IMR-90 (cell line): ENCODE measurements around the gene CHRM4. TPM values are rescaled to one million over a fixed set of nuclear protein-coding genes. Genes with fewer than 3 reads are reported as not detected.

Source experiments
- ATAC-seq: fragments of 200-7000 bp; cut with Tn5 transposase; 2 replicates; pipeline ENCODE4 v1.9.1; 2020; ENCODE audit warnings: low read depth, mild to moderate bottlenecking, moderate library complexity
- BruUV-seq: library from RNA; stranded (reverse); fragments of 400-500 nt; replicated peaks from 2 replicates; lab custom pipeline; 2021; lab: Mats Ljungman, UMichigan
- CTCF ChIA-PET: fragments of 300-600 bp; formaldehyde crosslinking; extraction: SDS; loops from one replicate; lab custom pipeline; 2021; ENCODE audit warnings: antibody characterized with exemption; lab: Yijun Ruan, JAX
- POLR2A ChIA-PET: fragments of 300-600 bp; sonication (Branson Sonifier 250); formaldehyde crosslinking; loops from one replicate; lab custom pipeline; 2022; ENCODE audit warnings: antibody characterized with exemption; ENCODE audit not compliant: unreplicated experiment; lab: Charles Lee
- DNase-seq: peaks from one replicate; pipeline ENCODE4 v3.0.0; 2013
- H2AFZ ChIP-seq: replicated peaks from 2 replicates; pipeline ENCODE3; 2013; ENCODE audit warnings: low read length, mild to moderate bottlenecking; ENCODE audit not compliant: poor library complexity
- H2AK5ac ChIP-seq: 2 replicates; pipeline ENCODE4 v1.6.1; 2013; ENCODE audit warnings: low read depth, low read length, inconsistent platforms
- H2AK9ac ChIP-seq: replicated peaks from 2 replicates; pipeline ENCODE3; 2013; ENCODE audit warnings: mild to moderate bottlenecking, low read depth, low read length, moderate library complexity; ENCODE audit not compliant: poor library complexity
- H2BK120ac ChIP-seq: 2 replicates; pipeline ENCODE4 v1.6.1; 2013; ENCODE audit warnings: low read depth, low read length, inconsistent platforms
- H2BK15ac ChIP-seq: 3 replicates; pipeline ENCODE4 v1.6.1; 2013; ENCODE audit warnings: low read depth, low read length, inconsistent platforms
- H2BK20ac ChIP-seq: 2 replicates; pipeline ENCODE4 v1.6.1; 2013; ENCODE audit warnings: low read depth, mild to moderate bottlenecking, inconsistent platforms, low read length, moderate library complexity
- H2BK5ac ChIP-seq: 2 replicates; pipeline ENCODE4 v1.6.1; 2013; ENCODE audit warnings: mild to moderate bottlenecking, low read depth, low read length, inconsistent platforms; ENCODE audit not compliant: poor library complexity, severe bottlenecking
- H3K14ac ChIP-seq: replicated peaks from 2 replicates; pipeline ENCODE4 v1.6.1; 2013; ENCODE audit warnings: low read depth, low read length, inconsistent platforms
- H3K18ac ChIP-seq: 2 replicates; pipeline ENCODE4 v1.6.1; 2013; ENCODE audit warnings: low read depth, low read length, control low read depth
- H3K23ac ChIP-seq: 2 replicates; pipeline ENCODE4 v1.6.1; 2013; ENCODE audit warnings: low read depth, low read length, inconsistent platforms
- H3K27ac ChIP-seq: 2 replicates; pipeline ENCODE4 v1.5.1; 2013; ENCODE audit warnings: mild to moderate bottlenecking, control low read depth, low read length; ENCODE audit not compliant: insufficient read depth
- H3K27me3 ChIP-seq: 2 replicates; pipeline ENCODE4 v1.6.1; 2013; ENCODE audit warnings: low read length; ENCODE audit not compliant: control insufficient read depth, insufficient read depth
- H3K36me3 ChIP-seq: 2 replicates; pipeline ENCODE4 v1.6.1; 2013; ENCODE audit warnings: low read length, mixed read lengths; ENCODE audit not compliant: control insufficient read depth, insufficient read depth
- H3K4ac ChIP-seq: 2 replicates; pipeline ENCODE4 v1.6.1; 2013; ENCODE audit warnings: low read depth, low read length, inconsistent platforms
- H3K4me1 ChIP-seq: 2 replicates; pipeline ENCODE4 v1.6.1; 2013; ENCODE audit warnings: low read length, mixed read lengths; ENCODE audit not compliant: control insufficient read depth, insufficient read depth
- H3K4me2 ChIP-seq: 2 replicates; pipeline ENCODE4 v1.6.1; 2013; ENCODE audit warnings: low read depth, mild to moderate bottlenecking, control low read depth, low read length, moderate library complexity
- H3K4me3 ChIP-seq: 2 replicates; pipeline ENCODE4 v1.5.1; 2013; ENCODE audit warnings: low read depth, mild to moderate bottlenecking, control low read depth, low read length, moderate library complexity; ENCODE audit not compliant: insufficient read depth
- H3K56ac ChIP-seq: 2 replicates; pipeline ENCODE4 v1.6.1; 2013; ENCODE audit warnings: low read length, inconsistent platforms; ENCODE audit not compliant: insufficient read depth; ENCODE audit errors: extremely low read depth
- H3K79me1 ChIP-seq, 2 experiments: 2 replicates each; pipeline ENCODE4 v1.6.1; 2013; ENCODE audit warnings: low read length in 2 of 2, inconsistent platforms in 1 of 2, low read depth in 1 of 2
- H3K9ac ChIP-seq: 2 replicates; pipeline ENCODE4 v1.6.1; 2013; ENCODE audit warnings: low read depth, low read length, control low read depth
- H3K9me1 ChIP-seq: 2 replicates; pipeline ENCODE4 v1.6.1; 2013; ENCODE audit warnings: low read length, inconsistent platforms; ENCODE audit not compliant: insufficient read depth
- H3K9me3 ChIP-seq: 2 replicates; pipeline ENCODE4 v1.6.1; 2013; ENCODE audit warnings: low read length; ENCODE audit not compliant: control insufficient read depth, insufficient read depth
- H4K20me1 ChIP-seq: 2 replicates; pipeline ENCODE4 v1.6.1; 2013; ENCODE audit warnings: low read length, inconsistent platforms; ENCODE audit not compliant: insufficient read depth
- H4K5ac ChIP-seq: 2 replicates; pipeline ENCODE4 v1.6.1; 2013; ENCODE audit warnings: mild to moderate bottlenecking, low read depth, low read length, control low read depth
- H4K8ac ChIP-seq, 2 experiments: 2 replicates each; pipeline ENCODE4 v1.6.1; 2013; ENCODE audit warnings: low read depth in 2 of 2, low read length in 2 of 2, control low read depth in 1 of 2, inconsistent platforms in 1 of 2
- H4K91ac ChIP-seq: 2 replicates; pipeline ENCODE4 v1.6.1; 2013; ENCODE audit warnings: low read depth, low read length, inconsistent platforms; ENCODE audit not compliant: insufficient read depth
- BHLHE40 ChIP-seq: fragments of 150-350 bp; IDR thresholded peaks from 2 replicates; pipeline ENCODE4 v1.6.1; 2016; ENCODE audit warnings: mild to moderate bottlenecking, low read depth, low read length
- CEBPB ChIP-seq: IDR thresholded peaks from 2 replicates; pipeline ENCODE4 v1.6.1; 2012; ENCODE audit warnings: low read depth, low read length, improper control_type of control experiment
- MAFK ChIP-seq: IDR thresholded peaks from 2 replicates; pipeline ENCODE4 v1.6.1; 2012; ENCODE audit warnings: low read depth, low read length, improper control_type of control experiment
- NFE2L2 ChIP-seq: fragments of 150-350 bp; IDR thresholded peaks from 2 replicates; pipeline ENCODE4 v1.6.1; 2016; ENCODE audit warnings: low read depth, mild to moderate bottlenecking, low read length
- RCOR1 ChIP-seq: IDR thresholded peaks from 2 replicates; pipeline ENCODE4 v1.6.1; 2012; ENCODE audit warnings: mild to moderate bottlenecking, low read length, improper control_type of control experiment; ENCODE audit not compliant: insufficient replicate concordance
- SMC3 ChIP-seq: fragments of 150-350 bp; IDR thresholded peaks from 2 replicates; pipeline ENCODE4 v1.6.1; 2016; ENCODE audit warnings: low read depth, mild to moderate bottlenecking, antibody characterized with exemption, low read length, moderate library complexity
- WGBS, 2 experiments: methylation state at CpG; one replicate each; pipeline versions ENCODE4 v1.1.5 to v1.1.7; 2013; ENCODE audit warnings: missing lambda C conversion rate in 2 of 2; ENCODE audit not compliant: insufficient read length in 1 of 2; ENCODE audit errors: extremely low coverage in 2 of 2; 5-methylcytosine and 5-hydroxymethylcytosine counted together
- dilution Hi-C: fragments of 300-500 bp; cut with HindIII; formaldehyde crosslinking; loops from one replicate; pipeline ENCODE4 v1.14.3; 2018; ENCODE audit warnings: low sequenced_read_pairs; ENCODE audit not compliant: unreplicated experiment
- in situ Hi-C: fragments of 300-500 bp; cut with MboI; formaldehyde crosslinking; loops from 3 replicates; pipeline ENCODE4 v1.14.3; 2019; ENCODE audit warnings: low sequenced_read_pairs, inconsistent platforms, mixed read lengths
- intact Hi-C: fragments of 100-400 bp; cut with micrococcal nuclease; formaldehyde crosslinking; loops from 2 replicates; pipeline ENCODE4 v1.10.0; 2022
- polyA plus RNA-seq, 3 experiments: library from polyadenylated mRNA; depleted of rRNA; stranded (reverse); fragments of >200 nt; gene quantifications; 2 replicates each; pipeline ENCODE4 v1.2.3, GENCODE V29; 2012; ENCODE audit warnings: low replicate concordance in 1 of 3
- total RNA-seq: library from RNA; depleted of rRNA; stranded (reverse); fragments of >200 nt; gene quantifications from 2 replicates; pipeline ENCODE4 v1.2.3, GENCODE V29; 2012
- TF ChIP-seq, protein P1 (sequence below): conservative IDR thresholded peaks from 2 replicates; pipeline ENCODE4 v1.5.1; 2012; ENCODE audit warnings: mild to moderate bottlenecking, low read depth, low read length, improper control_type of control experiment
- TF ChIP-seq, protein P2 (sequence below): fragments of 150-350 bp; IDR thresholded peaks from 2 replicates; pipeline ENCODE4 v1.6.1; 2016; ENCODE audit warnings: low read depth, mild to moderate bottlenecking, low read length, moderate library complexity, borderline replicate concordance

Gene CHRM4
- total and polyA plus RNA-seq, 2 of the 4 experiments (the other 2 are of a cell fraction) = 0.09 to 0.18 TPM

DNA sequence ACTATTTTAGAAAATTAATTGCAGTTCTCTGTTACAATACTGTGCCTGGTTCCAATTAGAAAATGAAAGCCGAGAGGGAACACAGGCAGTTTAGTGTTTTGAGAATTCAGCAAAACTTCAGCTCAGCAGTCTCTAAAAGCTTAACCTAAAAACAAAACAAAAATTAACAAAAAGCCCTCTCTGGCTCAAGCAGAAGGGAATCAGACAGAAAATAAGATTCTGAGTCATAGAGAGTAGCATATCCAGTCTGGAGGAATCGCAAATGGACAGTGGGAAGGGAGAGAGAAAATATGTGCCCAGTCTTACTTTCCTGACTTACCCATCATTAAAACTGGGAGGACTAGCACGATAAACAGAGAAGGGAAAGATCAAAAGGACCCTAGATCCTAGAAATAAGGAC lies 38.1 kb upstream of the CHRM4 start:
- no peak overlapping the region for H3K4me2 ChIP-seq
- WGBS, 2 experiments = no CpG with 5 or more reads among the region's 3 CpGs

More for the DNA sequence above, 38.1 kb upstream of the CHRM4 start:
- Histone ChIP-seq H2BK20ac (no peak overlapping the region), H2AK9ac (no peak overlapping the region), H3K56ac (no peak overlapping the region), H3K4me1 (no peaks in the 10 kb centered on the region), H2BK15ac (no peak overlapping the region), H4K91ac (no peak overlapping the region), H3K9me1 (0 out of 2 replicates have a peak, but pooled peaks cover 6% of the 10 kb centered on the region), H2AFZ (no peak overlapping the region), H3K27ac (no peak overlapping the region), H4K5ac (no peak overlapping the region), H3K4ac (no peak overlapping the region), H4K8ac (no peak overlapping the region), H3K4me3 (no peak overlapping the region), H3K9me3 (no peaks in the 10 kb centered on the region), H2AK5ac (no peak overlapping the region), H3K79me1 (peaks cover 0 to 7% of the 10 kb centered on the region in 2 experiments; a peak in 1 of 4 replicates), H4K20me1 (peaks cover 4% of the 10 kb centered on the region; the same call in 1 of the 2 replicates), H3K14ac (no peak overlapping the region), H3K18ac (no peak overlapping the region), H3K27me3 (no peaks in the 10 kb centered on the region), H2BK5ac (no peak overlapping the region), H3K9ac (no peak overlapping the region), H2BK120ac (no peak overlapping the region), H3K23ac (no peak overlapping the region), H3K36me3 (peaks cover 27% of the 10 kb centered on the region)
- peak; percentile 49; the same call in 1 of the 2 replicates for ATAC-seq
- ChIA-PET CTCF (no interaction called here), POLR2A (no interaction called here)
- dilution Hi-C loops (no loop called here), intact Hi-C loops (no loop called here), in situ Hi-C loops (no loop called here)
- BruUV-seq = no TSS peak
- DNase-seq = no peak
- TF ChIP-seq, protein P1, sequence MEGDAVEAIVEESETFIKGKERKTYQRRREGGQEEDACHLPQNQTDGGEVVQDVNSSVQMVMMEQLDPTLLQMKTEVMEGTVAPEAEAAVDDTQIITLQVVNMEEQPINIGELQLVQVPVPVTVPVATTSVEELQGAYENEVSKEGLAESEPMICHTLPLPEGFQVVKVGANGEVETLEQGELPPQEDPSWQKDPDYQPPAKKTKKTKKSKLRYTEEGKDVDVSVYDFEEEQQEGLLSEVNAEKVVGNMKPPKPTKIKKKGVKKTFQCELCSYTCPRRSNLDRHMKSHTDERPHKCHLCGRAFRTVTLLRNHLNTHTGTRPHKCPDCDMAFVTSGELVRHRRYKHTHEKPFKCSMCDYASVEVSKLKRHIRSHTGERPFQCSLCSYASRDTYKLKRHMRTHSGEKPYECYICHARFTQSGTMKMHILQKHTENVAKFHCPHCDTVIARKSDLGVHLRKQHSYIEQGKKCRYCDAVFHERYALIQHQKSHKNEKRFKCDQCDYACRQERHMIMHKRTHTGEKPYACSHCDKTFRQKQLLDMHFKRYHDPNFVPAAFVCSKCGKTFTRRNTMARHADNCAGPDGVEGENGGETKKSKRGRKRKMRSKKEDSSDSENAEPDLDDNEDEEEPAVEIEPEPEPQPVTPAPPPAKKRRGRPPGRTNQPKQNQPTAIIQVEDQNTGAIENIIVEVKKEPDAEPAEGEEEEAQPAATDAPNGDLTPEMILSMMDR = no peak
- TF ChIP-seq SMC3 = no peak
- TF ChIP-seq, protein P2, sequence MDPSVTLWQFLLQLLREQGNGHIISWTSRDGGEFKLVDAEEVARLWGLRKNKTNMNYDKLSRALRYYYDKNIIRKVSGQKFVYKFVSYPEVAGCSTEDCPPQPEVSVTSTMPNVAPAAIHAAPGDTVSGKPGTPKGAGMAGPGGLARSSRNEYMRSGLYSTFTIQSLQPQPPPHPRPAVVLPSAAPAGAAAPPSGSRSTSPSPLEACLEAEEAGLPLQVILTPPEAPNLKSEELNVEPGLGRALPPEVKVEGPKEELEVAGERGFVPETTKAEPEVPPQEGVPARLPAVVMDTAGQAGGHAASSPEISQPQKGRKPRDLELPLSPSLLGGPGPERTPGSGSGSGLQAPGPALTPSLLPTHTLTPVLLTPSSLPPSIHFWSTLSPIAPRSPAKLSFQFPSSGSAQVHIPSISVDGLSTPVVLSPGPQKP = no peak
- no peak for TF ChIP-seq RCOR1
- TF ChIP-seq BHLHE40 = no peak
- no peak for TF ChIP-seq NFE2L2
- no peak for TF ChIP-seq CEBPB
- no peak for TF ChIP-seq MAFK
